Chondrocyte (in vitro differentiated cells): Measurements from ENCODE around the gene RP2. TPM values are rescaled to one million over a fixed set of nuclear protein-coding genes. Genes with fewer than 3 reads are reported as not detected.
A peak's percentile ranks its signal among the peaks of the same experiment; 100 is the strongest.

ENCODE experiments used
- DNase-seq: peaks from one replicate; pipeline ENCODE4 v3.0.0; 2021; ENCODE audit warnings: mixed read lengths, low spot score
- H3K27ac Mint-ChIP-seq: one replicate; pipeline ENCODE4 v1.8.0; 2021; ENCODE audit warnings: mild to moderate bottlenecking, moderate library complexity, mixed read lengths; ENCODE audit not compliant: unreplicated experiment
- H3K27me3 Mint-ChIP-seq: 2 replicates; pipeline ENCODE4 v1.8.0; 2021; ENCODE audit warnings: low read depth, mixed read lengths
- H3K36me3 Mint-ChIP-seq: 2 replicates; pipeline ENCODE4 v1.8.0; 2021; ENCODE audit warnings: low read depth, mixed read lengths
- H3K4me1 Mint-ChIP-seq: 2 replicates; pipeline ENCODE4 v1.8.0; 2021; ENCODE audit warnings: low read depth, mild to moderate bottlenecking, mixed read lengths
- H3K4me3 Mint-ChIP-seq: one replicate; pipeline ENCODE4 v1.8.0; 2021; ENCODE audit warnings: mild to moderate bottlenecking, moderate library complexity, mixed read lengths; ENCODE audit not compliant: unreplicated experiment
- H3K9me3 Mint-ChIP-seq: 2 replicates; pipeline ENCODE4 v1.8.0; 2021; ENCODE audit warnings: low read depth, mixed read lengths
- total RNA-seq: library from RNA; stranded (reverse); gene quantifications from 3 replicates; pipeline ENCODE4 v1.2.1, GENCODE V29; 2021
- TF ChIP-seq, protein P1 (sequence below): fragments of 200-600 bp; sonication (generic); IDR thresholded peaks from 2 replicates; pipeline ENCODE4 v1.5.0; 2021; ENCODE audit warnings: antibody characterized with exemption, mild to moderate bottlenecking, moderate library complexity

The RP2 gene
- total RNA-seq, 1 donor from 2014 or later: 18.4 TPM

DNA sequence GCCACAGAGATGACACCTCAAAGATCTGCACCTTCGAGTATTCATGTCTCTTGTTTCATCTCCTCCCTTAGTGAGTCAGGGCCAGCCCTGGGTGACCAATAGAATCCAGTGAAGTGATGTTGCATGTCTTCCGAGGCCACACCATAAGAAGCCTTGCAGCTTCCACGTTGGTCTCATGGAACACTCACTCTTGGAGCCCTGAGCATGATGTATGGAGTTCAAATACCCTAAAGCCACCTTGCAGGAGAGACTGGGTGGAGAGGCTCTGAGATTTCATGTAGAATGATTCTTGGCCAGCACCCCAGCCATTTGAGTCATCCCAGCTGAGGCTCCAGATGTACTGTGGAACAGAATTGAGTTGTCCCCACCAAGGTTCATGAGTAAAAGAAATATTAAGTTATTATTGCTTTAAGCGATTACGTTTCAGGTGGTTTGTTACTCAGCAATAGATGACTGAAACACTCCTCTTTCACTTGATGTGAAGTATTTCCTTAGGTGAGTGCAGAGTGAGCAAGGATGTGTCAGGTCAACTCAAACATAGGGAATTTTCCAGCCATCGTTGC, 5.0 kb upstream of the RP2 start:
- Mint-ChIP-seq H3K27me3 (no peaks in the 10 kb centered on the region), H3K36me3 (no peaks in the 10 kb centered on the region), H3K9me3 (peaks cover 3% of the 10 kb centered on the region), H3K4me3 (no peak overlapping the region), H3K27ac (no peak overlapping the region), H3K4me1 (peaks cover 4% of the 10 kb centered on the region)
- TF ChIP-seq, protein P1, sequence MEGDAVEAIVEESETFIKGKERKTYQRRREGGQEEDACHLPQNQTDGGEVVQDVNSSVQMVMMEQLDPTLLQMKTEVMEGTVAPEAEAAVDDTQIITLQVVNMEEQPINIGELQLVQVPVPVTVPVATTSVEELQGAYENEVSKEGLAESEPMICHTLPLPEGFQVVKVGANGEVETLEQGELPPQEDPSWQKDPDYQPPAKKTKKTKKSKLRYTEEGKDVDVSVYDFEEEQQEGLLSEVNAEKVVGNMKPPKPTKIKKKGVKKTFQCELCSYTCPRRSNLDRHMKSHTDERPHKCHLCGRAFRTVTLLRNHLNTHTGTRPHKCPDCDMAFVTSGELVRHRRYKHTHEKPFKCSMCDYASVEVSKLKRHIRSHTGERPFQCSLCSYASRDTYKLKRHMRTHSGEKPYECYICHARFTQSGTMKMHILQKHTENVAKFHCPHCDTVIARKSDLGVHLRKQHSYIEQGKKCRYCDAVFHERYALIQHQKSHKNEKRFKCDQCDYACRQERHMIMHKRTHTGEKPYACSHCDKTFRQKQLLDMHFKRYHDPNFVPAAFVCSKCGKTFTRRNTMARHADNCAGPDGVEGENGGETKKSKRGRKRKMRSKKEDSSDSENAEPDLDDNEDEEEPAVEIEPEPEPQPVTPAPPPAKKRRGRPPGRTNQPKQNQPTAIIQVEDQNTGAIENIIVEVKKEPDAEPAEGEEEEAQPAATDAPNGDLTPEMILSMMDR: no peak
- DNase-seq: no peak

DNA sequence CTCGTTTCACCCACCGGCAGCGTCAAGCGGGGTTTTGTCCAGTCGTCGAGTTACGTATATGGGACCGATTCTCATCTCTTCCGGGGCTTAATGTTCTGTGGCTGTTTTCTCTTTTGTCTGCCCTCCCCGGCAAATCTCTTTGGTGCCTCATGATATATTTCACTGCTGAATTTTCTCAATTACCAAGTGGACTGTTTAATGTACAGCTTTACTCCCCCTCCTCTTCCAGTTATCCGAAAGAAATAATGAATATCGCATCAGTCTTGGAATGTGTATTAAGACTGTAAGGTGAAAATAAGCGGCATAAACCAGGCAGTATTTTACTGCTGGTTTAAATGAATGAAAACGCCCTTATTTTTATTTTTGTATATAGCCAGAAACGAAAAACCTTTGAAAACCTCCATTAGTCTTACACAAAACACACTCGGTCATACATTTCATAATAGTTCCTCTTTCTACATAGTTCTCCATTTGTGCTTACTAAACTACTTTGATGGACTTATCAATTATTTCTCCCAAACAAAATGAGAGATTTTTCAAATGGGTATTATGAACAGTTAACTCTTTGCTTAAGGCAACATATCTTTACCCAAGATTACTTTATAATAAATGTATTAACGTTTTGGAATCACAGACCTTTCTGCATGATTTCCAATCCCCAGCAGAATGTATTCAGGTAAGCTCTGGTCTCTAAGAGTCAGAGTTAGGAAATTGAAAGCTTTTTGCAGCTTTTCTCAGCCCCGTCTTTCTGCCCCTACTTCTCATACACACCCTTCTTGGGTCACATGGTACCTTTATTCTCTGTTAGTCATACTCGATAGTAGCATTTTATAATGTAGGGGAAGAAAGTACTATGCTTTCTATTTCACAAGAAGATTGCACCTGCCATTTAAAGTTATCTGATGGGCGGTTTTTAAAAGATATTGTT, 979 bp downstream of the RP2 start:
- Mint-ChIP-seq H3K9me3 (no peaks in the 10 kb centered on the region), H3K27me3 (no peaks in the 10 kb centered on the region), H3K27ac (peak overlapping the region; percentile 98), H3K36me3 (no peaks in the 10 kb centered on the region), H3K4me1 (peaks cover 30% of the 10 kb centered on the region), H3K4me3 (peak overlapping the region; percentile 90)
- TF ChIP-seq, protein P1: no peak
- no peak for DNase-seq

DNA sequence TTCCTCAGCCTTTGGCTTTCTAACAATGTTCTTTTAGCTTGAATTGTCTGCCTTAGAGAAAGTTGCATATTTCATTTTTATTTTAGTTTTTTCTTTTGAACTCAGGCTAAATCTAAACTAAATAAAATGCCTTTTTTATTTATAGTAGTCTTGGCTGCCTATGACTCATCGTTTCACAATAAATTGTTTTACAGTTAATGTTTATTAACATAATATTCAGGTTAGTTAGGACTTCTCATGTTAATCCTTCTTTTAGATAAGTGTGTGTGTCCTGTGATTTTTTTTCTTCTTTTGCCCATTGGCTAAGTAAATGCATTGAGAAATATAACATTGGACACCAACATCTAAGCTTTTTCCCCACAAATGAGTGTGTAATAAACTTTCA, 1.6 kb downstream of the RP2 start:
- H3K27ac Mint-ChIP-seq: peak overlapping the region; percentile 98
- no peak for DNase-seq
- H3K4me1 Mint-ChIP-seq: peaks cover 30% of the 10 kb centered on the region
- peak overlapping the region; percentile 90 for H3K4me3 Mint-ChIP-seq
- TF ChIP-seq, protein P1: no peak
- H3K9me3 Mint-ChIP-seq: no peaks in the 10 kb centered on the region
- no peaks in the 10 kb centered on the region for H3K27me3 Mint-ChIP-seq
- H3K36me3 Mint-ChIP-seq: no peaks in the 10 kb centered on the region

DNA sequence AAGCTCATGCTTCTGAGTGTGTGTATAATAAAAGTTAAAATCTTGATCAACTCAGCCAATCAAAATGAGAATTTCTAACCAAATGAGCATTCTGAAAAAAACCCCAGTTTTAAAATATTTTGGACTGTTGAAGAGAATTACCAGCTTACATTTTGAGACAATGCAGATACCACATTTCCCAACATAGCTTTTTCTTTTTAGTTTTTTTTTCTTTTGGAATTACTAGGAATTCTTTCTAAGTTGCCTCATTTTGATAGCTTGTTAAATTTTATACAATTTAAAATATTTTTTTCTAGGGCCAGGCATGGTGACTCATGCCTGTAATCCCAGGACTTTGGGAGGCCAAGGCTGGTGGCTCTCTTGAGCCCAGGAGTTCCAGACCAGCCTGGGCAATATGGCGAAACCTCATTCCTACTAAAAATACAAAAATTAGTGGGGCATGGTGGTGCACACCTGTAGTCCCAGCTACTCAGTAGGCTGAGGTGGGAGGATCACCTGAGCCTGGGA, 2.2 kb downstream of the RP2 start:
- TF ChIP-seq, protein P1: no peak
- Mint-ChIP-seq H3K27ac (peak overlapping the region; percentile 98), H3K27me3 (no peaks in the 10 kb centered on the region), H3K4me3 (peak overlapping the region; percentile 90), H3K9me3 (no peaks in the 10 kb centered on the region), H3K4me1 (peaks cover 30% of the 10 kb centered on the region), H3K36me3 (no peaks in the 10 kb centered on the region)
- no peak for DNase-seq

DNA sequence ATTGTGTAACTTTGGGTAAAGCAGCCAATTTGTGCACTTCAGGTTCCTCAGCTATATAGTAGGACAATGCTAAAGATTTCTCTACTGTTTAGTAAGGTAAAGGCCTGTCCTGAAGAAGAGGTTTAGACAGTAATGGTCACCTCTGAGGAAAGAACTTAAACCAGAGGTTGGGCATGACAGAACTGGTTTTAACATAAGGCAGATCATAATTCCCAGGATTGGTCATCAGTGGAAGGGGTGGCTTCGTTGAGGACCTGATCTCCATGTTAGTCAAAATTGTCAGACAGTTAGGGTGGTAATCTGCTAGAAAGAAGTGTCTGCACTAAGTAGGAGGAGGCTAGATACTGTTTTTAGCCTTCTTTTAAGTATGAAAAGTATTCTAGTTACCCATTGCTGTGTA, 4.1 kb downstream of the RP2 start:
- peak overlapping the region; percentile 98 for H3K27ac Mint-ChIP-seq
- no peaks in the 10 kb centered on the region for H3K27me3 Mint-ChIP-seq

More for the DNA sequence above, 4.1 kb downstream of the RP2 start:
- TF ChIP-seq, protein P1: no peak
- H3K4me3 Mint-ChIP-seq: no peak overlapping the region
- peaks cover 3% of the 10 kb centered on the region for H3K9me3 Mint-ChIP-seq
- H3K36me3 Mint-ChIP-seq: no peaks in the 10 kb centered on the region
- H3K4me1 Mint-ChIP-seq: peaks cover 34% of the 10 kb centered on the region
- DNase-seq: no peak
